Choroid plexus epithelial cell (primary cell): ENCODE measurements around the gene FGF12.

Experiments
- DNase-seq: peaks from one replicate; pipeline ENCODE4 v3.0.0-alpha.2; 2010; ENCODE audit warnings: low read depth
- H3K4me3 ChIP-seq: 2 replicates; pipeline ENCODE4 v1.5.1; 2011; ENCODE audit warnings: low read depth, mild to moderate bottlenecking, control low read depth, low read length, moderate library complexity
- CTCF ChIP-seq: conservative IDR thresholded peaks from 2 replicates; pipeline ENCODE4 v1.5.1; 2011; ENCODE audit warnings: low read depth, mild to moderate bottlenecking, control low read depth, inconsistent platforms, low read length, moderate library complexity

FGF12 gene

GRCh38 chr3:192170659-192171058, 556.7 kb downstream of the FGF12 start:
- H3K4me3 ChIP-seq, result no peak overlapping the region
- no peak for DNase-seq
- TF ChIP-seq CTCF, result no peak

GRCh38 chr3:192170031-192170430, 557.3 kb downstream of the FGF12 start:
- no peak for DNase-seq
- H3K4me3 ChIP-seq, result no peak overlapping the region
- no peak for TF ChIP-seq CTCF

- DNase-seq, result no peak
- H3K4me3 ChIP-seq, result no peak overlapping the region
- TF ChIP-seq CTCF, result no peak
Observed at GRCh38 chr3:192169332-192169915, 557.9 kb downstream of the FGF12 start.

GRCh38 chr3:192168202-192168601, 559.1 kb downstream of the FGF12 start:
- no peak for TF ChIP-seq CTCF
- DNase-seq, result no peak
- H3K4me3 ChIP-seq, result no peak overlapping the region

GRCh38 chr3:192165552-192165951, 561.8 kb downstream of the FGF12 start:
- TF ChIP-seq CTCF, result no peak
- DNase-seq, result no peak
- no peak overlapping the region for H3K4me3 ChIP-seq

- H3K4me3 ChIP-seq, result no peak overlapping the region
- no peak for TF ChIP-seq CTCF
- DNase-seq, result no peak
Observed at GRCh38 chr3:192161661-192162060, 565.7 kb downstream of the FGF12 start.

GRCh38 chr3:192156382-192156781, 571.0 kb downstream of the FGF12 start:
- DNase-seq, result no peak
- no peak for TF ChIP-seq CTCF
- H3K4me3 ChIP-seq, result no peak overlapping the region
